ENCODE measurements around the gene SULT6B1.

The SULT6B1 gene

DNA sequence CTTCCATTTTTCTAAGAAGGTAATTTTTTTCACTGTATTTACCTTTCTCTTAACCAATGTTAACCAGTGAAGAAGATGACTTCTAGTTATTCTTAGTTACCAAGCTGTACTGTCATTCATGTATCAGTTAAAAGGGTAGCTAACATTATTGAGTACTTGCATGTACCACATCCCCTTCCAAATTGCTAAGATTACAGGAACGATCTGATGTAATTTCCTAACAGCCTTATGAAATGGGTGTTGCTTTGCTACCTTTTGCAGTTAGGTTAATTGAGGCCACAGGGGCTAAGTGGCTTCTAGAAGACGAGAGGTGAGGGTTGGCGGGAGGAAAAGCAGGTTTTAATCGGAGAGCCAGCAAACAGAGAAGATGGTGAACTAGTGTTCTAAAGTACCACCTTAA lies 1.8 kb upstream of the SULT6B1 start:
- Histone ChIP-seq H3K4me3 (ENCODE audit: control insufficient read depth in 1 of 7, extremely low read depth in 1 of 7, insufficient read depth in 4 of 7, low read depth in 2 of 7, low read length in 6 of 7) (no peak overlapping the region), H3K9me3 (ENCODE audit: control extremely low read depth in 1 of 5, control insufficient read depth in 4 of 5, insufficient read depth in 2 of 5, low read depth in 1 of 5, low read length in 4 of 5) (no peaks in the 10 kb centered on the region), H3K27me3 (replicated peaks in 2 of 5; ENCODE audit: control insufficient read depth in 4 of 5, insufficient read depth in 5 of 5, low read length in 4 of 5) (peaks cover 0 to 3% (median 0%) of the 10 kb centered on the region in 5 experiments), H3K36me3 (ENCODE audit: control insufficient read depth in 4 of 4, insufficient read depth in 4 of 4, low read length in 3 of 4) (no peaks in the 10 kb centered on the region), H3K27ac (ENCODE audit: insufficient read depth in 1 of 2, low read depth in 1 of 2, low read length in 2 of 2, poor library complexity in 1 of 2, severe bottlenecking in 2 of 2) (no peak overlapping the region), H3K4me1 (ENCODE audit: control extremely low read depth in 1 of 4, control insufficient read depth in 4 of 4, insufficient read depth in 4 of 4, low read length in 3 of 4) (peaks cover 0 to 2% (median 0%) of the 10 kb centered on the region in 4 experiments)
- 100% methylated on average over 3 of the region's 4 CpGs for WGBS (ENCODE audit: insufficient coverage)
- ChIA-PET CTCF (interaction anchor here (2.3 kb wide), 1 partner anchor 22 kb away, joined by 9 read pairs; no protein-coding TSS in a partner anchor), POLR2A (interaction anchor here (0.5 kb wide), 1 partner anchor 1204 kb away, joined by 3 read pairs; no protein-coding TSS in a partner anchor)
- DNase-seq = no peak

GRCh38 chr2:37189452-37190153 lies 1.1 kb upstream of the SULT6B1 start:
- Histone ChIP-seq H3K4me1 (ENCODE audit: control extremely low read depth in 1 of 4, control insufficient read depth in 4 of 4, insufficient read depth in 4 of 4, low read length in 3 of 4) (peaks cover 0 to 2% (median 0%) of the 10 kb centered on the region in 4 experiments), H3K9me3 (ENCODE audit: control extremely low read depth in 1 of 5, control insufficient read depth in 4 of 5, insufficient read depth in 2 of 5, low read depth in 1 of 5, low read length in 4 of 5) (no peaks in the 10 kb centered on the region), H3K27ac (ENCODE audit: insufficient read depth in 1 of 2, low read depth in 1 of 2, low read length in 2 of 2, poor library complexity in 1 of 2, severe bottlenecking in 2 of 2) (no peak overlapping the region), H3K4me3 (ENCODE audit: control insufficient read depth in 1 of 7, extremely low read depth in 1 of 7, insufficient read depth in 4 of 7, low read depth in 2 of 7, low read length in 6 of 7) (no peak overlapping the region), H3K36me3 (ENCODE audit: control insufficient read depth in 4 of 4, insufficient read depth in 4 of 4, low read length in 3 of 4) (no peaks in the 10 kb centered on the region), H3K27me3 (replicated peaks in 2 of 5; ENCODE audit: control insufficient read depth in 4 of 5, insufficient read depth in 5 of 5, low read length in 4 of 5) (peaks cover 0 to 3% (median 0%) of the 10 kb centered on the region in 5 experiments)
- WGBS (ENCODE audit: insufficient coverage) = 95% methylated on average over 6 of the region's 6 CpGs
- POLR2A ChIA-PET = interaction anchor here (0.5 kb wide), 1 partner anchor 1205 kb away, joined by 3 read pairs; no protein-coding TSS in a partner anchor
- peak in 1 of 3 donors; percentile 13 for DNase-seq
- CTCF ChIA-PET = interaction anchor here (0.8 to 2.3 kb wide), 3 partner anchors 9 to 21 kb away, joined by 3 to 9 read pairs (median 5); no protein-coding TSS in a partner anchor

DNA sequence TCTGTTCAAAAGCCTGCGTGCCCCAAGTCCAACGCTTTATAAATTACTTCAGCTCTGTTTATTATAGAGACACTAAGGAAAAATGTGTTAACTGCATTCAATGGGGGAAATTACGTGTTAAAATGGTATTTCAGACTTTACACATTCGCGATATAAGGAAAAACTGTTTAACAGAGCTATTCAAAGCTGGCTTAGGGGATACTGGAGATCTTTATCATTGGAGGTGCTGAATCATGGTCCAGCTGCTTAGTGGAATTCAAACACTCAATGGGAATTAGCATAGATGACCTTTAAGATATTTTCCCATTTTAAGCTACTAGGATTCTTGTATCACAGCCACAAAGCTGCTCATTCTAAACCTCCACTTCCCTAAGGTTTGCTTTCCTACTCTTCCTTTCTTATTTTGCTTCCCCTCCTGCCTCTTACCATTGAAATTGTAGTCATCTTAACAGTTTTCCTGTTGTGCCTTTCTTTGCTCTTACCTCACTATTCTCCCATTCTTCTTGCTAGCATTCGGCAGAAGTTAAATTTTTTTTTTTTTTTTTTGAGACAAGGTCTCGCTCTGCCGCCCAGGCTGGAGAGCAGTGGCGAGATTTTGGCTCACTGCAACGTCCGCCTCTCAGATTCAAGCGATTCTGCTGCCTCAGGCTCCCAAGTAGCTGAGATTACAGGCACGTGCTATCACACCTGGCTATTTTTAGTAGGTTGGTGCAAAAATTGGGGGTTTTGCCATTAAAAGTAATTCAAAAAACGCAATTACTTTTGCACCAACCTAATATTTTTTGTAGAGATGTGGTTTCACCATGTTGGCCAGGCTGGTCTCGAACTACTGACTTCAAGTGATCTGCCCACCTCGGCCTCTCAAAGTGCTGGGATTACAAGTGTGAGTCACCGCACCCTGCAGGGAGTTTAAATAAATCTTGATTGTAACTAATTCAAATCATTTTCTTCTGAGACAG lies 6.5 kb downstream of the SULT6B1 start:
- CTCF ChIA-PET = interaction anchor here (0.5 to 1.6 kb wide), 4 partner anchors 10 to 606 kb away, joined by 3 to 6 read pairs (median 4); no protein-coding TSS in a partner anchor
- H3K9me3 ChIP-seq (ENCODE audit: control extremely low read depth in 1 of 5, control insufficient read depth in 4 of 5, insufficient read depth in 2 of 5, low read depth in 1 of 5, low read length in 4 of 5) = no peaks in the 10 kb centered on the region
- DNase-seq = no peak
- 90% methylated on average over 11 of the region's 17 CpGs for WGBS (ENCODE audit: insufficient coverage)
- H3K27me3 ChIP-seq (replicated peaks in 2 of 5; ENCODE audit: control insufficient read depth in 4 of 5, insufficient read depth in 5 of 5, low read length in 4 of 5) = peaks cover 0 to 3% (median 0%) of the 10 kb centered on the region in 5 experiments
- no peak overlapping the region for H3K4me3 ChIP-seq (ENCODE audit: control insufficient read depth in 1 of 7, extremely low read depth in 1 of 7, insufficient read depth in 4 of 7, low read depth in 2 of 7, low read length in 6 of 7)
- no peaks in the 10 kb centered on the region for H3K36me3 ChIP-seq (ENCODE audit: control insufficient read depth in 4 of 4, insufficient read depth in 4 of 4, low read length in 3 of 4)
- POLR2A ChIA-PET = no interaction called here
- H3K4me1 ChIP-seq (ENCODE audit: control extremely low read depth in 1 of 4, control insufficient read depth in 4 of 4, insufficient read depth in 4 of 4, low read length in 3 of 4) = no peaks in the 10 kb centered on the region
- H3K27ac ChIP-seq (ENCODE audit: insufficient read depth in 1 of 2, low read depth in 1 of 2, low read length in 2 of 2, poor library complexity in 1 of 2, severe bottlenecking in 2 of 2) = no peak overlapping the region

- 96% methylated on average over 4 of the region's 5 CpGs for WGBS (ENCODE audit: insufficient coverage)
- no peaks in the 10 kb centered on the region for H3K27me3 ChIP-seq (replicated peaks in 2 of 5; ENCODE audit: control insufficient read depth in 4 of 5, insufficient read depth in 5 of 5, low read length in 4 of 5)
- no peak for DNase-seq
- H3K36me3 ChIP-seq (ENCODE audit: control insufficient read depth in 4 of 4, insufficient read depth in 4 of 4, low read length in 3 of 4) = no peaks in the 10 kb centered on the region
- POLR2A ChIA-PET = no interaction called here
- H3K9me3 ChIP-seq (ENCODE audit: control extremely low read depth in 1 of 5, control insufficient read depth in 4 of 5, insufficient read depth in 2 of 5, low read depth in 1 of 5, low read length in 4 of 5) = no peaks in the 10 kb centered on the region
- H3K4me1 ChIP-seq (ENCODE audit: control extremely low read depth in 1 of 4, control insufficient read depth in 4 of 4, insufficient read depth in 4 of 4, low read length in 3 of 4) = no peaks in the 10 kb centered on the region
- no peak overlapping the region for H3K4me3 ChIP-seq (ENCODE audit: control insufficient read depth in 1 of 7, extremely low read depth in 1 of 7, insufficient read depth in 4 of 7, low read depth in 2 of 7, low read length in 6 of 7)
- CTCF ChIA-PET = interaction anchor here (0.7 to 1.3 kb wide), 2 partner anchors 9 to 11 kb away, joined by 3 read pairs; no protein-coding TSS in a partner anchor
- H3K27ac ChIP-seq (ENCODE audit: insufficient read depth in 1 of 2, low read depth in 1 of 2, low read length in 2 of 2, poor library complexity in 1 of 2, severe bottlenecking in 2 of 2) = no peak overlapping the region
These were observed 7.8 kb downstream of the SULT6B1 start for GRCh38 chr2:37180640-37181039.

DNA sequence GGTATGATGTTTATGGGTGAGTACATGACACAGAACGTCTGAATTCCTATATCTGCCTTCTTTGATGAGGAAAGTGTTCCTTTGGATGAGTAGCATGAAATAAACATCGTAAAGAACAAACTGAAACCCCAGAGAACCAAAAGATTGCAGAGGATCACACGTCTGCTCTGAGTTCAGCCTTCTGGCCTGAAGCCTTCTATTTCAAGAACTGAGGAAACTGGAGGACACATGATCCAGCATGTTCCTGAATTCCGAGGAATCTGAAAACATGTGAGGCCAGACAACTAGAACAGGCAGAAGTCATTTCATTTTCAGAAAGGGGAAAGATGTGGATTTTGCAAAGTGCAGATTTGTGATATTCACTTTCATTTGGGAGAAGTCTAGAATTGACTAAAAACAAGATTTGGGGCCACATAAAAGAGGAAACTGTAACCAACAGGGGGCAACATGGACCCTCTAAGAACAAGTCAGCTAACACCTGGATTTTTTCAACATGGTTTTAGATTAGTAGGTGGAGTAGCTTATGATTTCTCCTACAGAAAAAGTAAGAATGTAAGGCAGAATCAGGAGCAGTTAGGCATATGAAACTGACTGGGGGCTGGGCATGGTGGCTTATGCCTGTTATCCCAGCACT lies 8.3 kb downstream of the SULT6B1 start:
- no peaks in the 10 kb centered on the region for H3K27me3 ChIP-seq (replicated peaks in 2 of 5; ENCODE audit: control insufficient read depth in 4 of 5, insufficient read depth in 5 of 5, low read length in 4 of 5)
- WGBS (ENCODE audit: insufficient coverage) = 89% methylated on average over 3 of the region's 4 CpGs
- H3K27ac ChIP-seq (ENCODE audit: insufficient read depth in 1 of 2, low read depth in 1 of 2, low read length in 2 of 2, poor library complexity in 1 of 2, severe bottlenecking in 2 of 2) = no peak overlapping the region
- H3K36me3 ChIP-seq (ENCODE audit: control insufficient read depth in 4 of 4, insufficient read depth in 4 of 4, low read length in 3 of 4) = no peaks in the 10 kb centered on the region
- POLR2A ChIA-PET = no interaction called here
- no peak overlapping the region for H3K4me3 ChIP-seq (ENCODE audit: control insufficient read depth in 1 of 7, extremely low read depth in 1 of 7, insufficient read depth in 4 of 7, low read depth in 2 of 7, low read length in 6 of 7)
- DNase-seq = peak in 2 of 3 donors; percentile 36 to 39
- H3K9me3 ChIP-seq (ENCODE audit: control extremely low read depth in 1 of 5, control insufficient read depth in 4 of 5, insufficient read depth in 2 of 5, low read depth in 1 of 5, low read length in 4 of 5) = no peaks in the 10 kb centered on the region
- no peaks in the 10 kb centered on the region for H3K4me1 ChIP-seq (ENCODE audit: control extremely low read depth in 1 of 4, control insufficient read depth in 4 of 4, insufficient read depth in 4 of 4, low read length in 3 of 4)
- CTCF ChIA-PET = interaction anchor here (0.7 to 1.3 kb wide), 4 partner anchors 9 to 51 kb away, joined by 3 read pairs; partner anchors contain the start of genes CEBPZ and NDUFAF7

GRCh38 chr2:37173741-37174140 lies 14.7 kb downstream of the SULT6B1 start:
- no peaks in the 10 kb centered on the region for H3K9me3 ChIP-seq (ENCODE audit: control extremely low read depth in 1 of 5, control insufficient read depth in 4 of 5, insufficient read depth in 2 of 5, low read depth in 1 of 5, low read length in 4 of 5)
- H3K27ac ChIP-seq (ENCODE audit: insufficient read depth in 1 of 2, low read depth in 1 of 2, low read length in 2 of 2, poor library complexity in 1 of 2, severe bottlenecking in 2 of 2) = no peak overlapping the region
- WGBS (ENCODE audit: insufficient coverage) = 100% methylated on average over 1 of the region's 1 CpG
- no peak for DNase-seq
- POLR2A ChIA-PET = no interaction called here
- H3K27me3 ChIP-seq (replicated peaks in 2 of 5; ENCODE audit: control insufficient read depth in 4 of 5, insufficient read depth in 5 of 5, low read length in 4 of 5) = no peaks in the 10 kb centered on the region
- CTCF ChIA-PET = no interaction called here
- no peaks in the 10 kb centered on the region for H3K36me3 ChIP-seq (ENCODE audit: control insufficient read depth in 4 of 4, insufficient read depth in 4 of 4, low read length in 3 of 4)
- H3K4me1 ChIP-seq (ENCODE audit: control extremely low read depth in 1 of 4, control insufficient read depth in 4 of 4, insufficient read depth in 4 of 4, low read length in 3 of 4) = no peaks in the 10 kb centered on the region
- H3K4me3 ChIP-seq (ENCODE audit: control insufficient read depth in 1 of 7, extremely low read depth in 1 of 7, insufficient read depth in 4 of 7, low read depth in 2 of 7, low read length in 6 of 7) = no peak overlapping the region
